Measurements from ENCODE around the gene C15orf39. TPM values are rescaled to one million over a fixed set of nuclear protein-coding genes. Genes with fewer than 3 reads are reported as not detected.

The C15orf39 gene
- total and polyA plus RNA-seq, 9 of the 15 experiments (the other 6 are each of a cell fraction or from before 2014, with no cell fraction given) = 0.31 to 29.8 (median 4.4) TPM

GRCh38 chr15:75163150-75163564 is 38.5 kb upstream of the C15orf39 start:
- peaks cover 3% of the 10 kb centered on the region for H3K9me1 ChIP-seq (ENCODE audit: control insufficient read depth, insufficient read depth, low read length)
- no TSS peak for BruUV-seq (replicated peaks)
- peak overlapping the region; percentile 65 for H2AFZ ChIP-seq (ENCODE audit: low read depth, low read length)
- H3K9me3 ChIP-seq (replicated peaks; ENCODE audit: control insufficient read depth, insufficient read depth, low read depth, low read length) = peaks cover 4% of the 10 kb centered on the region
- no peaks in the 10 kb centered on the region for H4K20me1 ChIP-seq (replicated peaks; ENCODE audit: control insufficient read depth, insufficient read depth, low read length)
- H3K9ac ChIP-seq (ENCODE audit: insufficient read depth in 1 of 2, low read depth in 2 of 2, low read length in 2 of 2) = peak overlapping the region in 1 of 2 experiments; percentile 31; a peak in 2 of 4 replicates
- peak overlapping the region; percentile 73; the same call in 2 of the 3 replicates for H3K27ac ChIP-seq (ENCODE audit: extremely low read depth, low read depth, low read length)
- H3K4me1 ChIP-seq (replicated peaks in 1 of 2; ENCODE audit: control insufficient read depth in 2 of 2, insufficient read depth in 2 of 2, low read length in 2 of 2) = peaks cover 26 to 40% of the 10 kb centered on the region in 2 experiments
- no peaks in the 10 kb centered on the region for H3K79me2 ChIP-seq (ENCODE audit: control insufficient read depth, insufficient read depth, low read length)
- FAIRE-seq = peak; percentile 92
- H3K27me3 ChIP-seq (ENCODE audit: control insufficient read depth in 2 of 2, insufficient read depth in 2 of 2, low read length in 2 of 2) = no peaks in the 10 kb centered on the region
- intact Hi-C loops (cut with micrococcal nuclease) (loop anchor here (5.0 kb wide), 2 partner anchors 36 to 96 kb away; no protein-coding TSS in a partner anchor), in situ Hi-C loops (cut with MboI) (no loop called here)
- CTCF ChIA-PET (ENCODE audit: low intra/inter-chr PET ratio) = no interaction called here
- H3K36me3 ChIP-seq (ENCODE audit: control insufficient read depth, insufficient read depth, low read length) = no peaks in the 10 kb centered on the region
- 10% methylated on average over 3 of the region's 3 CpGs for WGBS (ENCODE audit: insufficient coverage, low coverage, missing lambda C conversion rate)
- ATAC-seq = peak; percentile 97
- H3K4me3 ChIP-seq = no peak overlapping the region
- POLR2A ChIA-PET = interaction anchor here (0.6 to 0.8 kb wide), 2 partner anchors 12 to 26 kb away, joined by 3 to 4 read pairs; no protein-coding TSS in a partner anchor
- H3K4me2 ChIP-seq (ENCODE audit: insufficient read depth, low read length) = peak overlapping the region; percentile 73
- DNase-seq (ENCODE audit: extremely low read depth in 1 of 4, low spot score in 3 of 4) = peak; percentile 74 to 86 (median 76)
- 0 out of 2 replicates have a peak, but pooled peaks have one; percentile 14 for TF ChIP-seq SMARCA5 (IDR thresholded peaks at IDR 0.05)
- no peak for TF ChIP-seq SMARCB1 (IDR thresholded peaks at IDR 0.05; ENCODE audit: insufficient read length, low read depth)
- TF ChIP-seq HDAC3 (IDR thresholded peaks at IDR 0.05; ENCODE audit: borderline replicate concordance, partially characterized antibody) = peak; percentile 82
- TF ChIP-seq VEZF1 (CRISPR knock-in tag; IDR thresholded peaks at IDR 0.05) = peak; percentile 56
- TF ChIP-seq TCF7L2 (IDR thresholded peaks at IDR 0.05; ENCODE audit: low read depth, low read length) = no peak
- no peak for TF ChIP-seq CREB1 (IDR thresholded peaks at IDR 0.05)
- no peak for TF ChIP-seq CREB1 (CRISPR knock-in tag; IDR thresholded peaks at IDR 0.05)
- TF ChIP-seq ZKSCAN8 (CRISPR knock-in tag; IDR thresholded peaks at IDR 0.05) = peak; percentile 54; the same call in 1 of the 2 replicates
- peak; percentile 68 to 81; a peak in 2 of 4 replicates for TF ChIP-seq TBL1XR1 (IDR thresholded peaks at IDR 0.05; ENCODE audit: low read length in 2 of 2)
- no peak for TF ChIP-seq ZBTB43 (CRISPR knock-in tag; IDR thresholded peaks at IDR 0.05)
- TF ChIP-seq GATAD2B (IDR thresholded peaks at IDR 0.05; ENCODE audit: borderline replicate concordance) = peak; percentile 41; the same call in 1 of the 2 replicates
- TF ChIP-seq KHSRP (IDR thresholded peaks at IDR 0.05) = peak; percentile 56
- no peak for TF ChIP-seq TBP (optimal IDR thresholded peaks at IDR 0.05; ENCODE audit: low read depth, low read length)
- TF ChIP-seq NR4A1 (CRISPR knock-in tag; IDR thresholded peaks at IDR 0.05) = no peak
- 0 out of 2 replicates have a peak, but pooled peaks have one; percentile 50 for TF ChIP-seq NR4A1 (tag; IDR thresholded peaks at IDR 0.05)
- TF ChIP-seq MTA2 (IDR thresholded peaks at IDR 0.05; ENCODE audit: low read depth) = peak; percentile 93
- TF ChIP-seq RB1 (IDR thresholded peaks at IDR 0.05; ENCODE audit: low read depth) = no peak
- no peak for TF ChIP-seq KAT7 (CRISPR knock-in tag; IDR thresholded peaks at IDR 0.05; ENCODE audit: borderline replicate concordance)
- peak in 1 of 2 experiments; percentile 91; a peak in 2 of 4 replicates for TF ChIP-seq MLLT1 (IDR thresholded peaks at IDR 0.05)
- peak; percentile 80 for TF ChIP-seq CCNT2 (IDR thresholded peaks at IDR 0.05; ENCODE audit: borderline replicate concordance, extremely low read depth, insufficient read length, low read depth, low read length)
